Lower leg skin (tissue), 4 donors: ENCODE results near the gene VGLL1. TPM values are rescaled to one million over a fixed set of nuclear protein-coding genes. Genes with fewer than 3 reads are reported as not detected.

Experiments
- DNase-seq, 2 donors: peaks; one replicate each; pipeline ENCODE4 v3.0.0-alpha.2; 2019; ENCODE audit warnings: low spot score in 2 of 2
- H3K4me3 ChIP-seq: fragments of 200-600 bp; sonication (generic); 2 replicates; pipeline ENCODE4 v1.5.1; 2017; ENCODE audit warnings: mild to moderate bottlenecking, low read depth; ENCODE audit not compliant: poor library complexity, severe bottlenecking
- CTCF ChIP-seq, 3 donors: fragments of 450-650 bp; IDR thresholded peaks; one replicate each; pipeline ENCODE4 v1.5.1; 2016; ENCODE audit warnings: antibody characterized with exemption in 3 of 3, mild to moderate bottlenecking in 3 of 3, moderate library complexity in 2 of 3
- POLR2A ChIP-seq, 2 donors: fragments of 450-650 bp; IDR thresholded peaks; one replicate each; pipeline ENCODE4 v1.6.1; 2016 to 2017; ENCODE audit warnings: antibody characterized with exemption in 2 of 2, mild to moderate bottlenecking in 1 of 2, moderate library complexity in 1 of 2
- WGBS, 2 donors: methylation state at CpG; one replicate each; pipeline ENCODE4 v1.1.5; 2018; 5-methylcytosine and 5-hydroxymethylcytosine counted together
- intact Hi-C: fragments of 100-400 bp; cut with DNase I; formaldehyde crosslinking; loops from one replicate; pipeline ENCODE4 v1.15.0; 2023; ENCODE audit warnings: low total_unique reads
- total RNA-seq, 4 donors: library from RNA; depleted of rRNA; stranded (reverse); fragments of >200 nt; gene quantifications; one replicate each; pipeline ENCODE4 v1.1.0, GENCODE V29; 2016

Gene VGLL1, protein sequence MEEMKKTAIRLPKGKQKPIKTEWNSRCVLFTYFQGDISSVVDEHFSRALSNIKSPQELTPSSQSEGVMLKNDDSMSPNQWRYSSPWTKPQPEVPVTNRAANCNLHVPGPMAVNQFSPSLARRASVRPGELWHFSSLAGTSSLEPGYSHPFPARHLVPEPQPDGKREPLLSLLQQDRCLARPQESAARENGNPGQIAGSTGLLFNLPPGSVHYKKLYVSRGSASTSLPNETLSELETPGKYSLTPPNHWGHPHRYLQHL
- total RNA-seq, result under 1 TPM in 1 of 4 donors, not detected in 3; 0.76 TPM

GRCh38 chrX:136531951-136532350 lies at the start of gene VGLL1:
VGLL1 (plus strand) TSS chrX:136532215; CDS start chrX:136536021, 3,806 bp downstream.
- intact Hi-C loops, result no loop called here
- WGBS, 2 donors, result 51 to 58% methylated on average over 3 of the region's 3 CpGs
- TF ChIP-seq CTCF (IDR thresholded peaks at IDR 0.05) (no peak), POLR2A (IDR thresholded peaks at IDR 0.05) (no peak)
- no peak within 1 kb of the TSS for H3K4me3 ChIP-seq
- no peak for DNase-seq

DNA sequence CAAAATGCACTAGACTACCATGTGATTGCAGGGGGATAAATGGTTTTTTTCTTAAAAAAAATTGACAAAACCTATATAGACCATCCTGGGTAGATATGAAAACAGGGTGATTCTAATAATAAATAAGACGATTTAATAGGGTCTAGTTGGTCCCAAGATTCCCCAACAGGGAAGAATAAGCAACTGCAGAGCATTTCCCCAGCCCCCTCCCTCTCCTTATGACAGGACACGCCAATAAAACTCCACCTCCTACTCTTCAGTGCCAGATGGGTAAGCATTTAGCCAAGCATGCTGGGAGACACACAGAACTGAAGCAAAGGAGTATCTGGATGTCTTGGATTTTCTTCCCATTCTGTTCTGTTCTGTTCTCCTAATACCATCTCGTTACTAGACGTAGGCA lies 44.4 kb upstream of the VGLL1 start, which contains the start of gene BRS3:
BRS3 (plus strand) TSS at position 301 of the 400 bp plus-strand sequence. CDS start 168 bp downstream, outside the sequence.
- intact Hi-C loops, result no loop called here
- WGBS, 2 donors, result 58 to 66% methylated on average over 4 of the region's 4 CpGs
- TF ChIP-seq POLR2A (IDR thresholded peaks at IDR 0.05) (no peak), CTCF (IDR thresholded peaks at IDR 0.05) (no peak)
- no peak within 1 kb of the TSS for H3K4me3 ChIP-seq
- no peak for DNase-seq

- DNase-seq, result no peak
- H3K4me3 ChIP-seq, result no peak overlapping the region
- 36 to 40% methylated on average over 5 of the region's 5 CpGs for WGBS, 2 donors
- no peak for TF ChIP-seq POLR2A (IDR thresholded peaks at IDR 0.05)
- TF ChIP-seq CTCF (IDR thresholded peaks at IDR 0.05), result no peak
- intact Hi-C loops, result no loop called here
These were observed 43.3 kb upstream of the VGLL1 start for GRCh38 chrX:136488706-136489105.

DNA sequence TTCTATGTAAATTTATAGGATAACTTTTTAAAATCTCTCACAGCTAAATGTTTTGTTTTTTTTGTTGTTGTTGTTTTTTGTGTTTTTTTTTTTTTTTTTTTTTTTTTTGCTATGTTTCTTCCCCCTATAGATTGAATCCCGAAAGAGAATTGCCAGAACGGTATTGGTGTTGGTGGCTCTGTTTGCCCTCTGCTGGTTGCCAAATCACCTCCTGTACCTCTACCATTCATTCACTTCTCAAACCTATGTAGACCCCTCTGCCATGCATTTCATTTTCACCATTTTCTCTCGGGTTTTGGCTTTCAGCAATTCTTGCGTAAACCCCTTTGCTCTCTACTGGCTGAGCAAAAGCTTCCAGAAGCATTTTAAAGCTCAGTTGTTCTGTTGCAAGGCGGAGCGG lies 40.2 kb upstream of the VGLL1 start:
- DNase-seq, result no peak
- TF ChIP-seq CTCF (IDR thresholded peaks at IDR 0.05) (no peak), POLR2A (IDR thresholded peaks at IDR 0.05) (no peak)
- 61 to 62% methylated on average over 6 of the region's 6 CpGs for WGBS, 2 donors
- no peak overlapping the region for H3K4me3 ChIP-seq
- intact Hi-C loops, result no loop called here

GRCh38 chrX:136493011-136493410 lies 39.0 kb upstream of the VGLL1 start:
- no peak for TF ChIP-seq POLR2A (IDR thresholded peaks at IDR 0.05)
- no peak for TF ChIP-seq CTCF (IDR thresholded peaks at IDR 0.05)
- H3K4me3 ChIP-seq, result no peak overlapping the region
- intact Hi-C loops, result no loop called here
- no peak for DNase-seq
- 25 to 27% methylated on average over 1 of the region's 1 CpG for WGBS, 2 donors

GRCh38 chrX:136495043-136495442 lies 37.0 kb upstream of the VGLL1 start:
- H3K4me3 ChIP-seq, result no peak overlapping the region
- 77 to 83% methylated on average over 4 of the region's 4 CpGs for WGBS, 2 donors
- no peak for DNase-seq
- intact Hi-C loops, result no loop called here
- TF ChIP-seq CTCF (IDR thresholded peaks at IDR 0.05) (no peak), POLR2A (IDR thresholded peaks at IDR 0.05) (no peak)
